PC-9 (cell line): ENCODE measurements around the gene SBNO2. TPM values are rescaled to one million over a fixed set of nuclear protein-coding genes. Genes with fewer than 3 reads are reported as not detected.

ENCODE experiments used
- BruUV-seq: library from RNA; stranded (reverse); fragments of 400-500 nt; replicated peaks from 2 replicates; lab custom pipeline; 2021; lab: Mats Ljungman, UMichigan
- CTCF ChIA-PET: fragments of 300-600 bp; sonication (Branson Sonifier 250); formaldehyde crosslinking; loops from one replicate; lab custom pipeline; 2022; ENCODE audit warnings: antibody characterized with exemption; lab: Charles Lee
- POLR2A ChIA-PET: fragments of 300-600 bp; sonication (Branson Sonifier 250); formaldehyde crosslinking; loops from one replicate; lab custom pipeline; 2022; ENCODE audit warnings: antibody characterized with exemption; ENCODE audit not compliant: unreplicated experiment; lab: Charles Lee
- DNase-seq, 2 experiments: peaks; one replicate each; pipeline versions ENCODE4 v3.0.0 to v3.0.0-alpha.2; 2015 to 2022; ENCODE audit warnings: mixed read lengths in 1 of 2
- H2AFZ ChIP-seq: fragments of 200-600 bp; sonication (generic); 2 replicates; pipeline ENCODE4 v1.8.1; 2017; ENCODE audit warnings: antibody characterized with exemption
- H3F3A ChIP-seq: fragments of 200-600 bp; sonication (generic); 2 replicates; pipeline ENCODE4 v1.8.1; 2017; ENCODE audit warnings: antibody characterized with exemption, mild to moderate bottlenecking, low read depth; ENCODE audit not compliant: insufficient read depth
- H3K27ac ChIP-seq: fragments of 200-600 bp; sonication (generic); 2 replicates; pipeline ENCODE4 v1.6.1; 2016; ENCODE audit warnings: mixed run types
- H3K27me3 ChIP-seq: fragments of 200-600 bp; sonication (generic); 2 replicates; pipeline ENCODE4 v1.6.1; 2016; ENCODE audit warnings: low read depth, mixed run types; ENCODE audit not compliant: insufficient read depth
- H3K36me3 ChIP-seq: fragments of 200-600 bp; sonication (generic); 2 replicates; pipeline ENCODE4 v1.6.1; 2016; ENCODE audit warnings: low read depth, mixed run types
- H3K4me1 ChIP-seq: fragments of 200-600 bp; sonication (generic); replicated peaks from 2 replicates; pipeline ENCODE4 v1.6.1; 2016; ENCODE audit warnings: mixed run types; ENCODE audit not compliant: insufficient read depth
- H3K4me2 ChIP-seq: fragments of 200-600 bp; sonication (generic); 2 replicates; pipeline ENCODE4 v1.6.1; 2017; ENCODE audit warnings: mixed run types
- H3K4me3 ChIP-seq: fragments of 200-600 bp; sonication (generic); 2 replicates; pipeline ENCODE4 v1.6.1; 2016; ENCODE audit warnings: mixed run types
- H3K79me2 ChIP-seq: fragments of 200-600 bp; sonication (generic); 2 replicates; pipeline ENCODE4 v1.6.1; 2017; ENCODE audit warnings: low read depth, mixed run types
- H3K9me2 ChIP-seq: fragments of 200-600 bp; sonication (generic); 2 replicates; pipeline ENCODE4 v1.8.1; 2017; ENCODE audit warnings: mild to moderate bottlenecking; ENCODE audit not compliant: insufficient read depth
- H3K9me3 ChIP-seq: fragments of 200-600 bp; sonication (generic); 2 replicates; pipeline ENCODE4 v1.8.1; 2016; ENCODE audit warnings: low read depth; ENCODE audit not compliant: insufficient read depth
- H4K20me1 ChIP-seq: fragments of 200-600 bp; sonication (generic); 2 replicates; pipeline ENCODE4 v1.8.1; 2017; ENCODE audit not compliant: insufficient read depth
- EZH2 ChIP-seq: fragments of 200-600 bp; sonication (generic); IDR thresholded peaks from 2 replicates; pipeline ENCODE4 v1.8.0; 2017; ENCODE audit warnings: antibody characterized with exemption, low read depth
- intact Hi-C: fragments of 100-400 bp; cut with micrococcal nuclease; formaldehyde crosslinking; loops from one replicate; pipeline ENCODE4 v1.10.0; 2022; ENCODE audit not compliant: unreplicated experiment
- total RNA-seq: library from RNA; stranded (reverse); gene quantifications from 2 replicates; pipeline ENCODE4 v1.2.3, GENCODE V29; 2021
- TF ChIP-seq, protein P1 (sequence below): fragments of 200-600 bp; sonication (generic); conservative IDR thresholded peaks from 2 replicates; pipeline ENCODE4 v1.6.1; 2017; ENCODE audit warnings: mixed run types, antibody characterized with exemption, mild to moderate bottlenecking, moderate library complexity

Gene SBNO2
- total RNA-seq, 1 experiment from 2014 or later: 82.4 TPM

DNA sequence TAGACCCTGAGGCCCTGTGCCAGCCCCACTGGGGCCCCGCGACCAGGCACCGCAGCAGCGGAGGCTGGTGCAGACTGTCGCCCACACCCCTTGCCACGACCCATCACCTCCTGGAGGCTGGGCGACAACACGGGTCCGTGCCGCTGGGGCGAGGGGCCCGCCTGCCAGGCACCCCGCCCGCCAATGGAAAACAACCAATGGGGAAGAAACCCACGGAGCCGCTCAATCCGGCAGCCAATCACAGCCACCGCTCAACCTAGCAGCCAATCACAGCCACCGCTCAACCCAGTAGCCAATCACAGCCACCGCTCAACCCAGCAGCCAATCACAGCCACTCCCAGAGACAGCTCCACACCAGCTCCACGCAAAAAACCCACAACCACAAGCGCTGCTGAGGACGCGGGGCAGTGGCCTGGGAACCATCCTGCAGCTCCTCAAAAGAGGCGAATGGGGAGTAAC is 40.6 kb downstream of the SBNO2 start:
- intact Hi-C loops: loop anchor here (5.0 kb wide), 1 partner anchor 36 kb away; the partner anchor contains the start of gene POLR2E
- Histone ChIP-seq H3K27me3 (no peaks in the 10 kb centered on the region), H3K79me2 (peaks cover 26% of the 10 kb centered on the region), H3K9me2 (no peaks in the 10 kb centered on the region), H3K9me3 (no peaks in the 10 kb centered on the region), H3K4me2 (no peak overlapping the region), H3K36me3 (no peaks in the 10 kb centered on the region), H2AFZ (no peak overlapping the region), H3K27ac (no peak overlapping the region), H3K4me3 (no peak overlapping the region), H3F3A (peaks cover 21% of the 10 kb centered on the region; the same call in 1 of the 2 replicates), H4K20me1 (peaks cover 40% of the 10 kb centered on the region), H3K4me1 (no peaks in the 10 kb centered on the region)
- ChIA-PET POLR2A (no interaction called here), CTCF (no interaction called here)
- no peak for DNase-seq
- TF ChIP-seq EZH2: no peak
- TF ChIP-seq, protein P1, sequence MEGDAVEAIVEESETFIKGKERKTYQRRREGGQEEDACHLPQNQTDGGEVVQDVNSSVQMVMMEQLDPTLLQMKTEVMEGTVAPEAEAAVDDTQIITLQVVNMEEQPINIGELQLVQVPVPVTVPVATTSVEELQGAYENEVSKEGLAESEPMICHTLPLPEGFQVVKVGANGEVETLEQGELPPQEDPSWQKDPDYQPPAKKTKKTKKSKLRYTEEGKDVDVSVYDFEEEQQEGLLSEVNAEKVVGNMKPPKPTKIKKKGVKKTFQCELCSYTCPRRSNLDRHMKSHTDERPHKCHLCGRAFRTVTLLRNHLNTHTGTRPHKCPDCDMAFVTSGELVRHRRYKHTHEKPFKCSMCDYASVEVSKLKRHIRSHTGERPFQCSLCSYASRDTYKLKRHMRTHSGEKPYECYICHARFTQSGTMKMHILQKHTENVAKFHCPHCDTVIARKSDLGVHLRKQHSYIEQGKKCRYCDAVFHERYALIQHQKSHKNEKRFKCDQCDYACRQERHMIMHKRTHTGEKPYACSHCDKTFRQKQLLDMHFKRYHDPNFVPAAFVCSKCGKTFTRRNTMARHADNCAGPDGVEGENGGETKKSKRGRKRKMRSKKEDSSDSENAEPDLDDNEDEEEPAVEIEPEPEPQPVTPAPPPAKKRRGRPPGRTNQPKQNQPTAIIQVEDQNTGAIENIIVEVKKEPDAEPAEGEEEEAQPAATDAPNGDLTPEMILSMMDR: no peak
- BruUV-seq: no TSS peak

DNA sequence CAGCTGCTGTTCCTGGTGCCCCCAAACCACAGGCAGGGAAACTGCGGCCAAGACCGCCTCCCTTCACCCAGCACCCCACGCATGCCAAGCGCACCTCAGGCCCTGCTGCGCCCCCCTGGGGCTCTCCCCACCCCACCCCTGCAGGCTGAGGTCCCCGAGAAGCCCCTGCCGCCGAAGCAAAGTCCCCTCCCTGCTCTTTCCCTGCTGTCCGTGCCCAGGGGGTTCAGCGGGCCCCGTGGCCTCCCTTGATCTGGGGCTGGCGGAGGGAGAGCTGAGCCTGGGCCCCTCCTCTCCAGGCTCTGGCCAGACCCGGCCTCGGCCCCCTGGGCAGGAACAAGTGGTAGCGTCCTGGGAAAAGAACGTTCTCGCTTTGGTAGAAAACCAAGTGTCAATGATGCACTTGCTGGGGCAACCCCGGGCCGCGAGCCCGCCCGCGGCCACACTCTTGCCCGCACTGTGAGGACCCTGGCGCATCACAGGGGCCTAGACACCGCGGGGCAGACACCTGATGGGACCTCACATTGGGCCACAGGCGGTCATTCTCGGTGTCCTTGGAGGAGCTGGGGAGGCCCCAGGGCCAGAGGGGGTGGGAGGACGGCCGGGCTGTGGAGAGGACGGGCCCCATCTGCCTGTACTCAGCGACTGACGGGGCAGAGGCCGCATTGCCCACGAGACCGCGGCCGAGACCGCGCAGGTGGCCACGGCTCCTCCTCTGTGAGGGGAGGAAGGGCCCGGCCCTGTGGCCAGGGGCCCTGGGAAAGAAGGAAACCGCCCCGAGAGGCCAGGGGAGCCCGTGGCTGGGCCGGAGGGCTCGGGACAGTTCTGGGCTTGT is 41.3 kb downstream of the SBNO2 start:
- POLR2A ChIA-PET: no interaction called here
- Histone ChIP-seq H2AFZ (no peak overlapping the region), H3K27ac (no peak overlapping the region), H3K36me3 (no peaks in the 10 kb centered on the region), H3K9me2 (no peaks in the 10 kb centered on the region), H4K20me1 (peaks cover 45% of the 10 kb centered on the region), H3K9me3 (no peaks in the 10 kb centered on the region), H3F3A (peaks cover 26% of the 10 kb centered on the region; the same call in 1 of the 2 replicates), H3K4me3 (peak overlapping the region; percentile 56; the same call in 1 of the 2 replicates), H3K79me2 (peaks cover 26% of the 10 kb centered on the region), H3K4me1 (no peaks in the 10 kb centered on the region), H3K27me3 (no peaks in the 10 kb centered on the region), H3K4me2 (peak overlapping the region; percentile 68; the same call in 1 of the 2 replicates)
- intact Hi-C loops: loop anchor here (5.0 kb wide), 1 partner anchor 35 kb away; the partner anchor contains the start of gene POLR2E
- TSS peak; percentile 34 for BruUV-seq
- DNase-seq: no peak
- TF ChIP-seq, protein P1: no peak
- TF ChIP-seq EZH2: no peak
- CTCF ChIA-PET: no interaction called here

DNA sequence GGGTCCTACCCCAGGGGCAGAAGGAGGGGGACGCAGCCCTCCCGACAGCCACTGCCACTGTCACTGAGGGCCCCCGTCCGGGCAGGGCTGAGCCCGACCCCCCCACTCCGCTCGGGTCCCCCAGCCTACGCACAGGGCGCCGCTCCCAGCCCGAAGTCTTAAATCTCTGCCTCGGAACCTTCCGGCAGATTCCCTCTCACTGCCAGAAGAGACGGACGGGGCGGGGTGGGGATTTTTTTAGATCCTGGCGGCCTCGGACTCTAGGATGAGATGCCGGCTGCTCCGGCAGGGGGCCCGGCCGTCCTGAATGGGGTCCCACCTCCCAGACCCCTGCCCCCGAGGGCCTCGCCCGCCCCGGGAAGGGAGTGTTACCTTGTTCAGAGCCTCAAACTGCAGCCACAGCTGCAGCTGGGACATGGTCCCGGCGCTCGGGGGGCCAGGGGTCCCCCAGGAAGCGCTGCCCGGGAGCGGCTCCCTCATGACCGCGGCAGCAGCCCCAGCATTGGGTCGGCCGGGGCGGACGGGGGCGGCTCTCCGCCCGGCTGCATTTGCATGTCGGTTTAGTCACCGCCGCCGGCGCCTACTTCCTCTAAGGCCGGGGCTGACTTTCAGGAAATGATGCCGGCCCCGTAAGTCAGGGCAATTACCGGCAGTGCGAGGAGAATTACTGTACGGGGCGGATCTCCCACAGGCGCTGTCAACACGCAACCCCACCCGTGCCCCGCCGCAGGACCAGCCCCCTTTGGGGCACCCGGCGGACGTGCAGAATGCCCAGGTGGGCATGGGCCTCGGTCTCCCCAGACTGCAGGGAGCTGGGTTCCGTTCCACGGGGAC is 42.1 kb downstream of the SBNO2 start:
- BruUV-seq: TSS peak; percentile 27
- Histone ChIP-seq H2AFZ (peak overlapping the region; percentile 75), H3K9me3 (no peaks in the 10 kb centered on the region), H4K20me1 (peaks cover 45% of the 10 kb centered on the region), H3K4me3 (peak overlapping the region; percentile 56; the same call in 1 of the 2 replicates), H3K4me2 (peak overlapping the region; percentile 68), H3K79me2 (peaks cover 26% of the 10 kb centered on the region), H3K27me3 (no peaks in the 10 kb centered on the region), H3K27ac (no peak overlapping the region), H3K4me1 (no peaks in the 10 kb centered on the region), H3K9me2 (no peaks in the 10 kb centered on the region), H3K36me3 (no peaks in the 10 kb centered on the region), H3F3A (peaks cover 32% of the 10 kb centered on the region; the same call in 1 of the 2 replicates)
- CTCF ChIA-PET: no interaction called here
- intact Hi-C loops: loop anchor here (5.0 kb wide), 1 partner anchor 35 kb away; the partner anchor contains the start of gene POLR2E
- TF ChIP-seq, protein P1: no peak
- TF ChIP-seq EZH2: no peak
- POLR2A ChIA-PET: no interaction called here
- peak in 1 of 2 experiments; percentile 79 for DNase-seq
